ENCODE measurements around the gene TRAPPC13. TPM values are rescaled to one million over a fixed set of nuclear protein-coding genes. Genes with fewer than 3 reads are reported as not detected.

Gene TRAPPC13, protein sequence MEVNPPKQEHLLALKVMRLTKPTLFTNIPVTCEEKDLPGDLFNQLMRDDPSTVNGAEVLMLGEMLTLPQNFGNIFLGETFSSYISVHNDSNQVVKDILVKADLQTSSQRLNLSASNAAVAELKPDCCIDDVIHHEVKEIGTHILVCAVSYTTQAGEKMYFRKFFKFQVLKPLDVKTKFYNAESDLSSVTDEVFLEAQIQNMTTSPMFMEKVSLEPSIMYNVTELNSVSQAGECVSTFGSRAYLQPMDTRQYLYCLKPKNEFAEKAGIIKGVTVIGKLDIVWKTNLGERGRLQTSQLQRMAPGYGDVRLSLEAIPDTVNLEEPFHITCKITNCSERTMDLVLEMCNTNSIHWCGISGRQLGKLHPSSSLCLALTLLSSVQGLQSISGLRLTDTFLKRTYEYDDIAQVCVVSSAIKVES
- total RNA-seq (2022; extraction: Qiagen RNA extraction) = 12.5 to 16.5 TPM (median 15.4 TPM) in 5 replicates

GRCh38 chr5:65624571-65625555, at the start of gene TRAPPC13, which contains the start of gene SHLD3:
TRAPPC13 (plus strand) TSS chr5:65625027; CDS start chr5:65625061, 34 bp downstream.
SHLD3 (plus strand) TSS chr5:65625027; CDS start chr5:65629588, 4,561 bp downstream.

DNA sequence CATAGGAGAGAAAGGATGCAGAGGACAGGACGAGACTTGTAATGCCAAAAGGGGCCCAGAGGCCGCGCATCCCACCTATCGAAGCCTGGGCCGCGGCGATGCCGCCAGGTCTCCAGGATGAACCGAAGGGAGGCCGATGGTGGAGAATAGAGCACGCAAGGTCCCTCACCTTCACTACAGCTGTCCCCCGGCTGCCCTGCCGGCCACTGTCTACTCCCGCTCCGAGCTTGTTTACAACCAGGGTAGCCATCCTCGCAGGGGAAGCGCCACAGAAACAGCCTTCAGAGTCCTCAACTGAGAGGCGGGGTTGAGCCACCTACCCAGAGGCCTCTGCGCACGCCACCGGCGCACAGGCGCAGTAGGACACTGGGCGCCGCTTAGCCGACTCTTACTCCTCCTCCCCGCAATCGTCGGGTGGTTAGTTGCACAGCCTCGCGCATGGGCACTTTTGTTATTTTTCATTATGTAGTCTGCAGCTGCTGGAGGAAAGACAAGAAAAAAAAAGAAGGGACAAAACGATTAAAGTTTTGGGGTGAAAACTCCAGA, 729 bp upstream of the TRAPPC13 start, which contains the start of gene TRIM23:
TRIM23 (minus strand) TSS at position 309 of the 546 bp plus-strand sequence; CDS start at position 250, 59 bp downstream.

Other genes starting within 250 kb of the TRAPPC13 start
- gene ADAMTS6, start 143.1 kb upstream of the TRAPPC13 start, total RNA-seq (2022; extraction: Qiagen RNA extraction) = 0.01 to 0.10 TPM (median 0.06 TPM) in 4 of 5 replicates, not detected in the other
- 28.5 to 35.4 TPM (median 30.9 TPM) in 5 replicates for gene CENPK, start 61.9 kb upstream of the TRAPPC13 start, total RNA-seq (2022; extraction: Qiagen RNA extraction)
- 16.0 to 20.4 TPM (median 17.2 TPM) in 5 replicates for gene PPWD1, start 61.7 kb upstream of the TRAPPC13 start, total RNA-seq (2022; extraction: Qiagen RNA extraction)
- gene TRIM23, start 694 bp upstream of the TRAPPC13 start, total RNA-seq (2022; extraction: Qiagen RNA extraction) = 5.7 to 8.3 TPM (median 7.0 TPM) in 5 replicates
- 1.9 to 2.8 TPM (median 2.0 TPM) in 5 replicates for gene SHLD3, start within 50 bp of the TRAPPC13 start, total RNA-seq (2022; extraction: Qiagen RNA extraction)
- gene SGTB, start 97.1 kb downstream of the TRAPPC13 start, total RNA-seq (2022; extraction: Qiagen RNA extraction) = 5.3 to 9.9 TPM (median 7.6 TPM) in 5 replicates
- gene NLN, start 97.2 kb downstream of the TRAPPC13 start, total RNA-seq (2022; extraction: Qiagen RNA extraction) = 51.2 to 70.0 TPM (median 63.1 TPM) in 5 replicates